Measurements from ENCODE around the gene COPS9. TPM values are rescaled to one million over a fixed set of nuclear protein-coding genes. Genes with fewer than 3 reads are reported as not detected.
A peak's percentile ranks its signal among the peaks of the same experiment; 100 is the strongest.

Gene COPS9
- total RNA-seq, result 117 and 160 TPM in 2 replicates

- peak; percentile 67 to 92 for DNase-seq (ENCODE audit: low read depth in 2 of 2)
Measured at GRCh38 chr2:240136013-240136670, at the start of gene COPS9. COPS9 (minus strand) TSS chr2:240136305; CDS start chr2:240136284, 21 bp downstream.

- DNase-seq (ENCODE audit: low read depth in 2 of 2), result no peak
Measured at GRCh38 chr2:240184656-240185055, 48.6 kb upstream of the COPS9 start.

- no peak for DNase-seq (ENCODE audit: low read depth in 2 of 2)
Measured at GRCh38 chr2:240183875-240184590, 47.9 kb upstream of the COPS9 start.

- DNase-seq (ENCODE audit: low read depth in 2 of 2), result no peak
Measured at GRCh38 chr2:240183006-240183874, 47.1 kb upstream of the COPS9 start.

- DNase-seq (ENCODE audit: low read depth in 2 of 2), result no peak
Measured at GRCh38 chr2:240182476-240182875, 46.4 kb upstream of the COPS9 start.

- no peak for DNase-seq (ENCODE audit: low read depth in 2 of 2)
Measured at GRCh38 chr2:240182001-240182400, 45.9 kb upstream of the COPS9 start.

- no peak for DNase-seq (ENCODE audit: low read depth in 2 of 2)
Measured at GRCh38 chr2:240179941-240180666, 44.0 kb upstream of the COPS9 start.

GRCh38 chr2:240179186-240179815, 43.2 kb upstream of the COPS9 start:
- no peak for DNase-seq (ENCODE audit: low read depth in 2 of 2)

GRCh38 chr2:240178564-240178963, 42.5 kb upstream of the COPS9 start:
- DNase-seq (ENCODE audit: low read depth in 2 of 2), result no peak

GRCh38 chr2:240174496-240174895, 38.4 kb upstream of the COPS9 start:
- no peak for DNase-seq (ENCODE audit: low read depth in 2 of 2)

GRCh38 chr2:240172071-240172895, 36.2 kb upstream of the COPS9 start:
- DNase-seq (ENCODE audit: low read depth in 2 of 2), result no peak

- DNase-seq (ENCODE audit: low read depth in 2 of 2), result no peak
Measured at GRCh38 chr2:240170883-240171282, 34.8 kb upstream of the COPS9 start.

- DNase-seq (ENCODE audit: low read depth in 2 of 2), result no peak
Measured at GRCh38 chr2:240170354-240170735, 34.2 kb upstream of the COPS9 start.

GRCh38 chr2:240169486-240170353, 33.6 kb upstream of the COPS9 start:
- no peak for DNase-seq (ENCODE audit: low read depth in 2 of 2)

- no peak for DNase-seq (ENCODE audit: low read depth in 2 of 2)
Measured at GRCh38 chr2:240168546-240169361, 32.6 kb upstream of the COPS9 start.

GRCh38 chr2:240168041-240168440, 31.9 kb upstream of the COPS9 start:
- DNase-seq (ENCODE audit: low read depth in 2 of 2), result no peak

GRCh38 chr2:240167588-240167880, 31.4 kb upstream of the COPS9 start:
- DNase-seq (ENCODE audit: low read depth in 2 of 2), result no peak

GRCh38 chr2:240166761-240167587, 30.9 kb upstream of the COPS9 start:
- no peak for DNase-seq (ENCODE audit: low read depth in 2 of 2)
